ENCODE data around the gene GNB1. TPM values are rescaled to one million over a fixed set of nuclear protein-coding genes. Genes with fewer than 3 reads are reported as not detected.

The GNB1 gene
- polyA plus RNA-seq, 1 of the 3 experiments (the other 2 are of a cell fraction): 355 TPM

- Histone ChIP-seq H3K27ac (ENCODE audit: low read depth in 2 of 2, low read length in 1 of 2) (no peak overlapping the region), H3K27me3 (ENCODE audit: insufficient read depth) (no peaks in the 10 kb centered on the region), H3K9ac (no peak overlapping the region), H3K4me3 (ENCODE audit: low read depth in 2 of 2, low read length in 1 of 2) (no peak overlapping the region), H2AFZ (ENCODE audit: low read depth) (no peak overlapping the region), H3K9me2 (no peaks in the 10 kb centered on the region), H3K4me1 (ENCODE audit: control insufficient read depth in 1 of 2, insufficient read depth in 2 of 2, low read depth in 1 of 2, low read length in 1 of 2) (no peaks in the 10 kb centered on the region), H3K36me3 (replicated peaks in 1 of 2; ENCODE audit: control insufficient read depth in 1 of 2, insufficient read depth in 2 of 2, low read length in 1 of 2) (no peaks in the 10 kb centered on the region), H3K4me2 (no peak overlapping the region), H3K79me2 (ENCODE audit: insufficient read depth) (no peaks in the 10 kb centered on the region), H4K20me1 (ENCODE audit: insufficient read depth) (no peaks in the 10 kb centered on the region), H3K9me3 (no peaks in the 10 kb centered on the region), H3F3A (replicated peaks; ENCODE audit: insufficient read depth) (peaks cover 12% of the 10 kb centered on the region)
- ChIA-PET POLR2A (no interaction called here), CTCF (interaction anchor here (1.0 to 1.4 kb wide), 3 partner anchors 14 to 117 kb away, joined by 3 to 8 read pairs (median 5); no protein-coding TSS in a partner anchor)
- TF ChIP-seq TAF1 (IDR thresholded peaks at IDR 0.05; ENCODE audit: borderline replicate concordance, low read depth, low read length): no peak
- TF ChIP-seq ZBTB33 (IDR thresholded peaks at IDR 0.05; ENCODE audit: borderline replicate concordance, low read depth): no peak
- TF ChIP-seq MXI1 (IDR thresholded peaks at IDR 0.05; ENCODE audit: low read depth, low read length): no peak
- no peak for TF ChIP-seq SIN3A (IDR thresholded peaks at IDR 0.05; ENCODE audit: borderline replicate concordance, low read depth, low read length)
- no peak for TF ChIP-seq TCF12 (IDR thresholded peaks at IDR 0.05)
- no peak for TF ChIP-seq YY1 (IDR thresholded peaks at IDR 0.05; ENCODE audit: low read depth)
- TF ChIP-seq SMC3 (IDR thresholded peaks at IDR 0.05; ENCODE audit: low read depth, low read length): no peak
- no peak for TF ChIP-seq RXRA (IDR thresholded peaks at IDR 0.05; ENCODE audit: borderline replicate concordance, low read depth)
- no peak for TF ChIP-seq PBX3 (IDR thresholded peaks at IDR 0.05)
- TF ChIP-seq GATA2 (CRISPR knock-in tag; IDR thresholded peaks at IDR 0.05): no peak
- no peak for TF ChIP-seq FOSL2 (IDR thresholded peaks at IDR 0.05; ENCODE audit: borderline replicate concordance, low read depth)
- no peak for TF ChIP-seq MAX (IDR thresholded peaks at IDR 0.05; ENCODE audit: low read depth)
- no peak for TF ChIP-seq CTCF (IDR thresholded peaks at IDR 0.05)
- TF ChIP-seq USF2 (IDR thresholded peaks at IDR 0.05; ENCODE audit: borderline replicate concordance, low read depth, low read length): no peak
- TF ChIP-seq MEF2A (IDR thresholded peaks at IDR 0.05; ENCODE audit: borderline replicate concordance, low read depth): no peak
- no peak for TF ChIP-seq NFIC (IDR thresholded peaks at IDR 0.05; ENCODE audit: borderline replicate concordance)
- no peak for TF ChIP-seq USF1 (IDR thresholded peaks at IDR 0.05; ENCODE audit: borderline replicate concordance, low read depth)
- 82% methylated on average over 25 of the region's 38 CpGs for WGBS (ENCODE audit: low lambda C conversion rate)
- DNase-seq: no peak
Observed at GRCh38 chr1:1929639-1930545, 39.0 kb upstream of the GNB1 start.
